Ecto neural progenitor cell (in vitro differentiated cells): ENCODE data around the gene AEBP1.
"Not testable (repeated sequence)": the region's sequence is repeated elsewhere in the genome, so short reads cannot be mapped to it uniquely, and the experiment has no call there.

Experiments
- DNase-seq: peaks from one replicate; pipeline ENCODE4 v3.0.0-alpha.2; 2018; ENCODE audit warnings: low spot score

AEBP1 gene

DNA sequence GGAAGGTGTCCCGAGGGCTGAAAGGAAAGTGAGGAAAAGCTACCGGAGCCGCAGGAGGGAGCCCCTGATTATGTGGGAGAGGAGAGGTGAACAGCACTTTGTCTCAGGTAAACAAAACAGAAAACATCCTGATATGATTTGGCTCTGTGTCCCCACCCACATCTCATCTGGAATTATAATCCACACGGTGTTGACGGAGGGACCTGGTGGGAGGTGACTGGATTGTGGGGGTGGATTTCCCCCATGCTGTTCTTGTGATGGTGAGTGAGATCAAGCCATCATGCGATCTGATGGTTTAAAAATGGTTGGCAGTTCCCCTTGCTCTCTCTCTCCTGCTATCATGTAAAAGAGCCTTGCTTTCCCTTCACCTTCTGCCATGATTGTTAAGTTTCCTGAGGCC, 16.2 kb downstream of the AEBP1 start:
- DNase-seq, result no peak

- DNase-seq, result no peak
Measured at GRCh38 chr7:44121761-44122420, 17.7 kb downstream of the AEBP1 start.

DNA sequence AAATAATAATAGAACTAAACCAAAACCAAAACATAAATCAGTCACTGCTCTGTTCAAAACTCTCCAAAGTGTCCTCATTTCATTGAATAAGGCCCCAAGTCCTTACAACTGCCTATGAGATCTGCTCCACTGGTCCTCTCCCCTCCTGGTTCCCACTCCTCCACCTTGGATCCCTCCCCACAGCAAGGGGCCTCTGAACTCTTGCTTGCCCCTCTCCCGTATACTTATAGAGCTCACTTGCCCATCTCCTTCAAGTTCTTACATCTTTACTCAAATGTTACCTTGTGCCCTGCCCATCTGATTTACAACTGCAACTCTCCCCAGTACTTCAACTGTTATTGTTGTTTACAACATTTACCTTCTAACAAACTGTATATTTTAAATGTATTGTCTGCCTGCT, 18.4 kb downstream of the AEBP1 start:
- no peak for DNase-seq

GRCh38 chr7:44123190-44124003, 19.3 kb downstream of the AEBP1 start, which contains the start of gene POLD2:
POLD2 (minus strand) TSS chr7:44123548; CDS start chr7:44122053, 1,495 bp downstream.
- peak; percentile 99 for DNase-seq

- no peak for DNase-seq
Measured at GRCh38 chr7:44124822-44125202, 20.7 kb downstream of the AEBP1 start.

GRCh38 chr7:44126574-44126973, 22.4 kb downstream of the AEBP1 start:
- not testable (repeated sequence) for DNase-seq

DNA sequence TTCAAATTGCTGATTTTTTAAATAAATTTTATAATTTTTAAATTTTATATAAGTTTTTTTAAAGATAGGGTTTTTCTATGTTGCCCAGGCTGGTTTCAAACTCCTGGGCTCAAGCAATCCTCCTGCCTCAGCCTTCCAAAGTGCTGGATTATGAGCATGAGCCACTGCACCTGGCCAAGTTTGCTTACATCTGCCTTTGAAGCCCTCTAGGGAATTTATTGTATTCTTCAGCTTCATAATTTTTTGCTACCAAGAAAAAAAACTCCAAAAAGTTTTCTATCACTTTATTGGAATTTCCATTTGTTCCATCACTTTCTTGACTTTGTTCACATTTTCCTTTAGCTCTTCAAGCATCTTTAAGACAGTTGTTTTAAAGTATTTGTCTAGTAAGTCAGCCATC, 23.0 kb downstream of the AEBP1 start:
- DNase-seq, result no peak

DNA sequence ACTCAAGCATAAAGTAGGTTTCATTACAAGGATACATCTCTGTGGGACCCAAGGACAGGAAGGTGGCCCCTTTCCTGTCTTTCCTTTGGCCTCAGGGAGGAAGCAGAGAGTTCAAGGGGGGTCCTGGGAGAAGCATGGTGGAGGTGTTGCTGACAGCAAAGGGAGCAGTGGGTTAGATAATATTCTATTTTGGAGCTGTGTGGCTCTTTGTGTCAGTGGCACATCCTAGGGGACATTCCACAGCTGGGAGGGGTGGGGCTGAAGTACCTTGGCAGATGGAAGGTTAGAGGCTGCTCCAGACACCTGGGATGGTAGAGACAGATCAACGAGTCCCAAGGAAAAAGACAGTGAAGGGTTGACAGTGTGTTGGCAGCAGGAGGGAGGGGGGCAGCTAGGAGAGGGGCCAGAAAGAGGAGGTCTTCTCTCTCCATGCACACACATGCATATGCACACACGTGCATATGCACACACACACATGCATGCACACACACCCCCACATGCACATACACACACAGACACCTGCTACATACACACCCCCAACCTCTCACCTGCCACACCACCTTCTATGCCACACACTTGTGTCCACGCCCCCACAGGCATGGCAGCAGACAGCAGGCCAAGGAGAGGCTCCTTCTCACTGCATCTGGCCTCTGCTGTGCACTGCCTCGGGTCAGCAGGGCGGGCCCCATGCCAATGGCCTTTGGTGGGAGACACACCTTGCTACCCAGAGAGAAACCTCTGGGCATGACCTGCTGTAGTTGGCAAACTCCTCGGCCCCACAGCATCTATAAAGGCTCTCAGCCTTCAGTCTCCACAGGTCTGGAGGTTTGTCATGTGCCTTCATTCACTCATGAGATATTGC, 24.8 kb downstream of the AEBP1 start:
- no peak for DNase-seq

- no peak for DNase-seq
Measured at GRCh38 chr7:44131173-44132029, 27.3 kb downstream of the AEBP1 start.

DNA sequence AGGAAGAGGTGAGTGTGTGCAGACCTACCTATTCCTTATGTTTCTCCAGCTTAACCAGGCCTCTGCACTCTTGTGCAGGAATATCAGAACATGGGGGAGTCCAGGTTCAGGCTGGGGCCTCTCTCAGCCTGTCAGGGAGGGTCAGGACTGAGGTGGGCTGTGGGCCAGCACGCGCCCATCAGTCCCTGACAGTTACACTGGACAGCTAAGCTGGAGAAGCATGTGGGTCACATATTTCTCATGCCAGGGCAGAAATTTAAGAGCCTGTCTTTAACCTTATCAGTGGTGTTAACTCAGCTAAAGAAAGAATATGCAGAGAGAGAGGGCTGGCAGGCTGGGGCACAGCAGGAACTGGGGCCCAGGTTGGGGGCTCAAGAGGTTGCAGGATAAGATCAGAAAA, 27.9 kb downstream of the AEBP1 start:
- no peak for DNase-seq

- DNase-seq, result no peak
Measured at GRCh38 chr7:44133295-44133694, 29.1 kb downstream of the AEBP1 start.

GRCh38 chr7:44134943-44135628, 30.9 kb downstream of the AEBP1 start:
- DNase-seq, result no peak

DNA sequence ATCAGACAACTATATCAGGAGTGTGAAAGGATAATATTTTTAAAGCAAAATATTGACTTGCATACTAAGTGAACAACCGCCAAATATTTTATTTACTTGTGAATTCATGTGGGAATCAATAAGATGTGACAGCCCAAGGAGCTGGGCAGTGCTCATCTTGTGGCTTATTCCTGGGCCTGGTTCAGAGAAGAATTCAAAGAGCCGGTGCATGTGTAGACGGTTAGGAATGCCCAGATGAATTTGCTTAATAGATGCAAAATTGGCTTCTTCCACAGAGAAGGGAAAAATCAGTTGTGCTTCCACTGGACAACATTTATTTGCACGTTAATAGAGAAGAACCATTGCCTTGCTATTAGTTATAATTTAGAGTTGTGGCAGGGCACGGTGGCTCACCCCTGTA, 32.6 kb downstream of the AEBP1 start:
- DNase-seq, result no peak

- DNase-seq, result no peak
Measured at GRCh38 chr7:44138698-44139097, 34.6 kb downstream of the AEBP1 start.

DNA sequence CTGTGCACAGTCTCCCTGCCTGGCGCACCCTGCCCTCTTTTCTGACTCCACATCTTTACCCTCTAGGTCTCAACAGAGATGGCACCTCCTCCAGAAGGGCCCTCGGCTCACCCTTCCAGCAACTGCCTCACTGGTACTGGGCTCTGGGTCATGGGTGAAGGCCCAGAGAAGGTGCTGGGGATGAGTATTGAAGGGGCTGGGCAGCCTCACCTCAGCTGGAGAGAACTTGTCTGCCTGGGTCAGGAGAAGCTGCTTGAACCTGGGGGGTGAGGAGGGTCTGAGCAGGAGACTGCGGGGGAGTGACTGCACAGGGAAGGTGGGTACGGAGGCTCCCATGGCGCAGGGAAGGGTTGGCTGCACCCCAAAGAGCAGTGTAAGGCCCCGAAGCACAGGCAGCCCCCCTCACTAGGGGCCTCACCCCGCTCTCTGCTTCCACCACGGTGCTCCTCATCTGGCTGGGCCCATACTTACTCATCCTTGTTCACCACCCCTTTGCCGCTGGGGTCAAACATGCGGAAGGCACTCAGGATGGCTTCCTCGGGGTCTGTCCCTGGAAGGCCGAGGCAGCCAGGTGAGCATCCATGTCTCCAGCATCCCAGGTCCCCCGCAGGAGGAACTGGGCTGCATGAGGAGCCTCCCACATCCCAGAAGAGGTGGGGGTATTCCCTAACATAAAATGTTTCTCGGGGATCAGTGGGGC, 35.3 kb downstream of the AEBP1 start:
- no peak for DNase-seq

DNA sequence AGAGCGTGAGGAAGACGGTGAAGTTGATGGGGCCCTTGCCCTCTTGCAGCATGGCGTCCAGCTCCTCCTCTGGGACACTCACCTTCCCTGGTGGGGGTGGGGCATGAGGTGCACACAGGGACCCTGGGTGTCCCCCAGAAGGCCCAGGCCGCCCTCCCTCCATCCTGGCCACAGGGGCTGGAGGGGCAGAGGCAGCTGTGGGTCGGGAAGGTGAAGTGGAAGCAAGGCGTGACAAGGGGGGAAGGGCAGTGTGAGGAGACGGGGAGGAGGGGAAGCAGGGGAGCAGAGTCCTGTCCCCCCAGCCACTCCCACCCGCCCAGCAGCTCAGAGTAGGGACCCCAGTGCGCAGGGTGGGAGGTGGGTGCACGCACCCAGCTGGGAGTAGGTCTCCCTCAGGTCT, 36.2 kb downstream of the AEBP1 start:
- no peak for DNase-seq

GRCh38 chr7:44141221-44141850, 37.2 kb downstream of the AEBP1 start, which contains the start of gene MYL7:
MYL7 (minus strand) TSS chr7:44141332; CDS start chr7:44141305, 27 bp downstream.
- no peak for DNase-seq

DNA sequence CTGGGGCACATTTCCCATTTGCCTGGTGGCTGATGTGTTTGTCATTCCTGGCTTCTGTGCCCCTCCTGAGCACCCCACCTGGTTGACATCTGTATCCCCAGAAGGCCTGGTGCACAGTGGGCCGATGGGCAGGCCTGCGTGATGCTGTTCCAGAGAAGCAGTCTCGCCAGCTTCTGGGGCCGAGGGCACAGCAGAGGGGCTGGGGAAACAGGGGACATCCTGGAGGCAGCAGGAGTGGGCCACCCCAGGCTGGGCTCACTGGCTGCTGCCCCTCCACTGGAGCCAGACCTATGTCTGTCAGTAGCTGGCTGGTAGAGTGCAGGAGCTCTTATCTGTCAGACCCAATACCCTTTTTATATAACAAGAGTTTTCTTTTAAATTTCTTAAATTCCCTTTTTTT, 37.9 kb downstream of the AEBP1 start:
- no peak for DNase-seq

DNA sequence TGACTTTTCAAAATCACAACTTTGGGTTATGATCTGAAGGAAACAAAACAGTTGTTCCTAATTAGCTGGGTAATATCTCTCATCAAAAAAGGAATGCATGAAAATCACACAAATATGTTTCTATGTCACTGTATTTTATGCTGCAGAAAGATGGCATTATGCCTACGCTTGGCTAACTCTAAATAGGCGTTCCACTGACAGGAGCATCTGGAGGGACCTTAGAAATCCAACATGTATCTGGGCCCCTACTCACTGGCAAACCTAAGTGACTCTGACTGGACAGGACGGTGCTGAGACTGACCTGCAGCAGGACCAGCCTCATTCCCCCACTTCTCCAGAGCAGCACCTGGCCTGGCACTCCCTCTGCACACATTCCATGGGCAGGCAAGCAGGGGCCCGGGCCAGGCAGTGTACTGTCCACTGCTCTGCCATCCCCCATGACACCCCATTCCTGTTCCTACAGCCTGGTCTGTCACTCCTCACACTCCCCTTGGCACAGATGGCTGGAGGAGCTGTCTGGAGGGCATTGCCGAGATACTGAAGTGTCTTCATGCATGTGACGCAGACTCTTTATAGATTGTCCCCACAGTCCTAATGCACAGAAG, 39.6 kb downstream of the AEBP1 start:
- DNase-seq, result no peak
